ENCODE data around the gene ADAT1.
A peak's percentile ranks its signal among the peaks of the same experiment; 100 is the strongest.

ADAT1 gene

GRCh38 chr16:75622761-75623605 is at the start of gene ADAT1:
Gene ADAT1 (minus strand): TSS chr16:75623281. CDS start chr16:75620799, 2,482 bp downstream.
- DNase-seq = peak; percentile 97

- DNase-seq = no peak
Measured at GRCh38 chr16:75667503-75667902, 44.4 kb upstream of the ADAT1 start.

- DNase-seq = no peak
Measured at GRCh38 chr16:75660726-75661302, 37.7 kb upstream of the ADAT1 start.

- DNase-seq = no peak
Measured at GRCh38 chr16:75660321-75660720, 37.2 kb upstream of the ADAT1 start.

- no peak for DNase-seq
Measured at GRCh38 chr16:75658175-75658574, 35.1 kb upstream of the ADAT1 start.

GRCh38 chr16:75653922-75654321 is 30.8 kb upstream of the ADAT1 start:
- no peak for DNase-seq

GRCh38 chr16:75648265-75649076 is 25.4 kb upstream of the ADAT1 start:
- peak; percentile 89 for DNase-seq

GRCh38 chr16:75647492-75648264 is 24.6 kb upstream of the ADAT1 start, which contains the start of the genes KARS1 and TERF2IP:
Gene KARS1 (minus strand): TSS chr16:75647665. CDS start chr16:75647639, 26 bp downstream.
Gene TERF2IP (plus strand): TSS chr16:75647773. CDS start chr16:75647883, 110 bp downstream.
- DNase-seq = peak; percentile 96

- DNase-seq = no peak
Measured at GRCh38 chr16:75647112-75647491, 24.0 kb upstream of the ADAT1 start.

GRCh38 chr16:75644240-75645012 is 21.3 kb upstream of the ADAT1 start:
- no peak for DNase-seq

- no peak for DNase-seq
Measured at GRCh38 chr16:75640598-75640997, 17.5 kb upstream of the ADAT1 start.

- no peak for DNase-seq
Measured at GRCh38 chr16:75635036-75635435, 12.0 kb upstream of the ADAT1 start.

- no peak for DNase-seq
Measured at GRCh38 chr16:75632857-75633256, 9.8 kb upstream of the ADAT1 start.

- no peak for DNase-seq
Measured at GRCh38 chr16:75630052-75630451, 7.0 kb upstream of the ADAT1 start.

GRCh38 chr16:75629132-75629531 is 6.1 kb upstream of the ADAT1 start:
- DNase-seq = no peak

- no peak for DNase-seq
Measured at GRCh38 chr16:75628351-75628750, 5.3 kb upstream of the ADAT1 start.

GRCh38 chr16:75627851-75628250 is 4.8 kb upstream of the ADAT1 start:
- DNase-seq = no peak

GRCh38 chr16:75626806-75627205 is 3.7 kb upstream of the ADAT1 start:
- no peak for DNase-seq

GRCh38 chr16:75624921-75625334 is 1.8 kb upstream of the ADAT1 start:
- no peak for DNase-seq

GRCh38 chr16:75621170-75621477 is 2.0 kb downstream of the ADAT1 start:
- DNase-seq = no peak

- no peak for DNase-seq
Measured at GRCh38 chr16:75620326-75621169, 2.5 kb downstream of the ADAT1 start.

Measured in activated naive CD4-positive, alpha-beta T cell treated with anti-CD3 and anti-CD28 coated beads, Interleukin-2, amount 50 U/mL, for 16 hours (primary cell).